IMR-90 (cell line): ENCODE data around the gene NLRC5. TPM values are rescaled to one million over a fixed set of nuclear protein-coding genes. Genes with fewer than 3 reads are reported as not detected.

ENCODE experiments used
- ATAC-seq: fragments of 200-7000 bp; cut with Tn5 transposase; 2 replicates; pipeline ENCODE4 v1.9.1; 2020; ENCODE audit warnings: low read depth, mild to moderate bottlenecking, moderate library complexity
- BruUV-seq: library from RNA; stranded (reverse); fragments of 400-500 nt; replicated peaks from 2 replicates; lab custom pipeline; 2021; lab: Mats Ljungman, UMichigan
- CTCF ChIA-PET: fragments of 300-600 bp; formaldehyde crosslinking; extraction: SDS; loops from one replicate; lab custom pipeline; 2021; ENCODE audit warnings: antibody characterized with exemption; lab: Yijun Ruan, JAX
- POLR2A ChIA-PET: fragments of 300-600 bp; sonication (Branson Sonifier 250); formaldehyde crosslinking; loops from one replicate; lab custom pipeline; 2022; ENCODE audit warnings: antibody characterized with exemption; ENCODE audit not compliant: unreplicated experiment; lab: Charles Lee
- DNase-seq: peaks from one replicate; pipeline ENCODE4 v3.0.0; 2013
- H2AFZ ChIP-seq: replicated peaks from 2 replicates; pipeline ENCODE3; 2013; ENCODE audit warnings: low read length, mild to moderate bottlenecking; ENCODE audit not compliant: poor library complexity
- H2AK5ac ChIP-seq: 2 replicates; pipeline ENCODE4 v1.6.1; 2013; ENCODE audit warnings: low read depth, low read length, inconsistent platforms
- H2AK9ac ChIP-seq: replicated peaks from 2 replicates; pipeline ENCODE3; 2013; ENCODE audit warnings: mild to moderate bottlenecking, low read depth, low read length, moderate library complexity; ENCODE audit not compliant: poor library complexity
- H2BK120ac ChIP-seq: 2 replicates; pipeline ENCODE4 v1.6.1; 2013; ENCODE audit warnings: low read depth, low read length, inconsistent platforms
- H2BK15ac ChIP-seq: 3 replicates; pipeline ENCODE4 v1.6.1; 2013; ENCODE audit warnings: low read depth, low read length, inconsistent platforms
- H2BK20ac ChIP-seq: 2 replicates; pipeline ENCODE4 v1.6.1; 2013; ENCODE audit warnings: low read depth, mild to moderate bottlenecking, inconsistent platforms, low read length, moderate library complexity
- H2BK5ac ChIP-seq: 2 replicates; pipeline ENCODE4 v1.6.1; 2013; ENCODE audit warnings: mild to moderate bottlenecking, low read depth, low read length, inconsistent platforms; ENCODE audit not compliant: poor library complexity, severe bottlenecking
- H3K14ac ChIP-seq: replicated peaks from 2 replicates; pipeline ENCODE4 v1.6.1; 2013; ENCODE audit warnings: low read depth, low read length, inconsistent platforms
- H3K18ac ChIP-seq: 2 replicates; pipeline ENCODE4 v1.6.1; 2013; ENCODE audit warnings: low read depth, low read length, control low read depth
- H3K23ac ChIP-seq: 2 replicates; pipeline ENCODE4 v1.6.1; 2013; ENCODE audit warnings: low read depth, low read length, inconsistent platforms
- H3K27ac ChIP-seq: 2 replicates; pipeline ENCODE4 v1.5.1; 2013; ENCODE audit warnings: mild to moderate bottlenecking, control low read depth, low read length; ENCODE audit not compliant: insufficient read depth
- H3K27me3 ChIP-seq: 2 replicates; pipeline ENCODE4 v1.6.1; 2013; ENCODE audit warnings: low read length; ENCODE audit not compliant: control insufficient read depth, insufficient read depth
- H3K36me3 ChIP-seq: 2 replicates; pipeline ENCODE4 v1.6.1; 2013; ENCODE audit warnings: low read length, mixed read lengths; ENCODE audit not compliant: control insufficient read depth, insufficient read depth
- H3K4ac ChIP-seq: 2 replicates; pipeline ENCODE4 v1.6.1; 2013; ENCODE audit warnings: low read depth, low read length, inconsistent platforms
- H3K4me1 ChIP-seq: 2 replicates; pipeline ENCODE4 v1.6.1; 2013; ENCODE audit warnings: low read length, mixed read lengths; ENCODE audit not compliant: control insufficient read depth, insufficient read depth
- H3K4me2 ChIP-seq: 2 replicates; pipeline ENCODE4 v1.6.1; 2013; ENCODE audit warnings: low read depth, mild to moderate bottlenecking, control low read depth, low read length, moderate library complexity
- H3K4me3 ChIP-seq: 2 replicates; pipeline ENCODE4 v1.5.1; 2013; ENCODE audit warnings: low read depth, mild to moderate bottlenecking, control low read depth, low read length, moderate library complexity; ENCODE audit not compliant: insufficient read depth
- H3K56ac ChIP-seq: 2 replicates; pipeline ENCODE4 v1.6.1; 2013; ENCODE audit warnings: low read length, inconsistent platforms; ENCODE audit not compliant: insufficient read depth; ENCODE audit errors: extremely low read depth
- H3K79me1 ChIP-seq, 2 experiments: 2 replicates each; pipeline ENCODE4 v1.6.1; 2013; ENCODE audit warnings: low read length in 2 of 2, inconsistent platforms in 1 of 2, low read depth in 1 of 2
- H3K9ac ChIP-seq: 2 replicates; pipeline ENCODE4 v1.6.1; 2013; ENCODE audit warnings: low read depth, low read length, control low read depth
- H3K9me1 ChIP-seq: 2 replicates; pipeline ENCODE4 v1.6.1; 2013; ENCODE audit warnings: low read length, inconsistent platforms; ENCODE audit not compliant: insufficient read depth
- H3K9me3 ChIP-seq: 2 replicates; pipeline ENCODE4 v1.6.1; 2013; ENCODE audit warnings: low read length; ENCODE audit not compliant: control insufficient read depth, insufficient read depth
- H4K20me1 ChIP-seq: 2 replicates; pipeline ENCODE4 v1.6.1; 2013; ENCODE audit warnings: low read length, inconsistent platforms; ENCODE audit not compliant: insufficient read depth
- H4K5ac ChIP-seq: 2 replicates; pipeline ENCODE4 v1.6.1; 2013; ENCODE audit warnings: mild to moderate bottlenecking, low read depth, low read length, control low read depth
- H4K8ac ChIP-seq, 2 experiments: 2 replicates each; pipeline ENCODE4 v1.6.1; 2013; ENCODE audit warnings: low read depth in 2 of 2, low read length in 2 of 2, control low read depth in 1 of 2, inconsistent platforms in 1 of 2
- H4K91ac ChIP-seq: 2 replicates; pipeline ENCODE4 v1.6.1; 2013; ENCODE audit warnings: low read depth, low read length, inconsistent platforms; ENCODE audit not compliant: insufficient read depth
- BHLHE40 ChIP-seq: fragments of 150-350 bp; IDR thresholded peaks from 2 replicates; pipeline ENCODE4 v1.6.1; 2016; ENCODE audit warnings: mild to moderate bottlenecking, low read depth, low read length
- CEBPB ChIP-seq: IDR thresholded peaks from 2 replicates; pipeline ENCODE4 v1.6.1; 2012; ENCODE audit warnings: low read depth, low read length, improper control_type of control experiment
- CHD1 ChIP-seq: IDR thresholded peaks from 2 replicates; pipeline ENCODE4 v1.6.1; 2012; ENCODE audit warnings: low read depth, low read length, improper control_type of control experiment
- CTCF ChIP-seq: conservative IDR thresholded peaks from 2 replicates; pipeline ENCODE4 v1.5.1; 2012; ENCODE audit warnings: mild to moderate bottlenecking, low read depth, low read length, improper control_type of control experiment
- ELK1 ChIP-seq: fragments of 150-350 bp; IDR thresholded peaks from 2 replicates; pipeline ENCODE4 v1.6.1; 2016; ENCODE audit warnings: low read depth, mild to moderate bottlenecking, low read length, moderate library complexity, borderline replicate concordance
- FOS ChIP-seq: fragments of 150-350 bp; IDR thresholded peaks from 2 replicates; pipeline ENCODE4 v1.6.1; 2016; ENCODE audit warnings: low read depth, low read length
- MAFK ChIP-seq: IDR thresholded peaks from 2 replicates; pipeline ENCODE4 v1.6.1; 2012; ENCODE audit warnings: low read depth, low read length, improper control_type of control experiment
- MAZ ChIP-seq: IDR thresholded peaks from 2 replicates; pipeline ENCODE4 v1.6.1; 2012; ENCODE audit warnings: low read depth, mild to moderate bottlenecking, low read length, improper control_type of control experiment, moderate library complexity, borderline replicate concordance
- MXI1 ChIP-seq: IDR thresholded peaks from 2 replicates; pipeline ENCODE4 v1.6.1; 2012; ENCODE audit warnings: low read depth, mild to moderate bottlenecking, low read length, moderate library complexity, borderline replicate concordance
- NFE2L2 ChIP-seq: fragments of 150-350 bp; IDR thresholded peaks from 2 replicates; pipeline ENCODE4 v1.6.1; 2016; ENCODE audit warnings: low read depth, mild to moderate bottlenecking, low read length
- POLR2A ChIP-seq: IDR thresholded peaks from 2 replicates; pipeline ENCODE4 v1.6.1; 2012; ENCODE audit warnings: mild to moderate bottlenecking, low read depth, low read length
- RAD21 ChIP-seq: IDR thresholded peaks from 2 replicates; pipeline ENCODE4 v1.6.1; 2012; ENCODE audit warnings: low read length, improper control_type of control experiment
- RCOR1 ChIP-seq: IDR thresholded peaks from 2 replicates; pipeline ENCODE4 v1.6.1; 2012; ENCODE audit warnings: mild to moderate bottlenecking, low read length, improper control_type of control experiment; ENCODE audit not compliant: insufficient replicate concordance
- RFX5 ChIP-seq: IDR thresholded peaks from 2 replicates; pipeline ENCODE4 v1.8.0; 2012; ENCODE audit warnings: low read depth, mild to moderate bottlenecking, low read length, moderate library complexity
- SMC3 ChIP-seq: fragments of 150-350 bp; IDR thresholded peaks from 2 replicates; pipeline ENCODE4 v1.6.1; 2016; ENCODE audit warnings: low read depth, mild to moderate bottlenecking, antibody characterized with exemption, low read length, moderate library complexity
- USF2 ChIP-seq: fragments of 150-350 bp; IDR thresholded peaks from 2 replicates; pipeline ENCODE4 v1.6.1; 2017; ENCODE audit warnings: mild to moderate bottlenecking, antibody characterized with exemption, low read length, low read depth
- WGBS, 2 experiments: methylation state at CpG; one replicate each; pipeline versions ENCODE4 v1.1.5 to v1.1.7; 2013; ENCODE audit warnings: missing lambda C conversion rate in 2 of 2; ENCODE audit not compliant: insufficient read length in 1 of 2; ENCODE audit errors: extremely low coverage in 2 of 2; 5-methylcytosine and 5-hydroxymethylcytosine counted together
- dilution Hi-C: fragments of 300-500 bp; cut with HindIII; formaldehyde crosslinking; loops from one replicate; pipeline ENCODE4 v1.14.3; 2018; ENCODE audit warnings: low sequenced_read_pairs; ENCODE audit not compliant: unreplicated experiment
- in situ Hi-C: fragments of 300-500 bp; cut with MboI; formaldehyde crosslinking; loops from 3 replicates; pipeline ENCODE4 v1.14.3; 2019; ENCODE audit warnings: low sequenced_read_pairs, inconsistent platforms, mixed read lengths
- intact Hi-C: fragments of 100-400 bp; cut with micrococcal nuclease; formaldehyde crosslinking; loops from 2 replicates; pipeline ENCODE4 v1.10.0; 2022
- polyA plus RNA-seq, 3 experiments: library from polyadenylated mRNA; depleted of rRNA; stranded (reverse); fragments of >200 nt; gene quantifications; 2 replicates each; pipeline ENCODE4 v1.2.3, GENCODE V29; 2012; ENCODE audit warnings: low replicate concordance in 1 of 3
- total RNA-seq: library from RNA; depleted of rRNA; stranded (reverse); fragments of >200 nt; gene quantifications from 2 replicates; pipeline ENCODE4 v1.2.3, GENCODE V29; 2012

Gene NLRC5
- total and polyA plus RNA-seq, 2 of the 4 experiments (the other 2 are of a cell fraction): 9.1 to 14.9 TPM

GRCh38 chr16:56997264-56997663, 7.9 kb downstream of the NLRC5 start:
- H3K4me3 ChIP-seq: no peak overlapping the region
- no peak overlapping the region for H3K14ac ChIP-seq
- no peak overlapping the region for H2BK15ac ChIP-seq
- no peak overlapping the region for H3K18ac ChIP-seq
- BruUV-seq: no TSS peak
- dilution Hi-C loops (no loop called here), intact Hi-C loops (no loop called here), in situ Hi-C loops (no loop called here)
- peaks cover 34 to 80% of the 10 kb centered on the region in 2 experiments for H3K79me1 ChIP-seq
- H3K56ac ChIP-seq: no peak overlapping the region
- H2AK9ac ChIP-seq: no peak overlapping the region
- H3K9me3 ChIP-seq: no peaks in the 10 kb centered on the region
- H3K9me1 ChIP-seq: peaks cover 17% of the 10 kb centered on the region
- no peaks in the 10 kb centered on the region for H3K27me3 ChIP-seq
- no peaks in the 10 kb centered on the region for H3K36me3 ChIP-seq
- TF ChIP-seq CTCF: no peak
- no peak for TF ChIP-seq MAFK
- TF ChIP-seq SMC3: no peak
- TF ChIP-seq BHLHE40: no peak
- TF ChIP-seq RCOR1: no peak
- no peak for TF ChIP-seq CEBPB
- no peak for TF ChIP-seq ELK1
- TF ChIP-seq MXI1: no peak
- TF ChIP-seq USF2: no peak
- TF ChIP-seq RFX5: no peak
- TF ChIP-seq CHD1: no peak
- no peak for TF ChIP-seq NFE2L2
- no peak for TF ChIP-seq MAZ
- TF ChIP-seq POLR2A: no peak
- no peak for TF ChIP-seq RAD21
- no peak for TF ChIP-seq FOS
- H3K23ac ChIP-seq: no peak overlapping the region
- H4K8ac ChIP-seq: no peak overlapping the region
- no peak overlapping the region for H3K4me2 ChIP-seq
- no peak overlapping the region for H3K4ac ChIP-seq
- ChIA-PET POLR2A (no interaction called here), CTCF (no interaction called here)
- peaks cover 20% of the 10 kb centered on the region for H3K4me1 ChIP-seq
- no peaks in the 10 kb centered on the region for H4K20me1 ChIP-seq
- H2BK120ac ChIP-seq: no peak overlapping the region
- H2AFZ ChIP-seq: no peak overlapping the region
- no peak overlapping the region for H3K27ac ChIP-seq
- H2AK5ac ChIP-seq: 0 out of 2 replicates have a peak overlapping the region, but pooled peaks have one; percentile 62
- H4K5ac ChIP-seq: no peak overlapping the region
- DNase-seq (no peak), ATAC-seq (no peak)
- H4K91ac ChIP-seq: no peak overlapping the region; the same call in 1 of the 2 replicates
- H2BK20ac ChIP-seq: no peak overlapping the region
- H3K9ac ChIP-seq: no peak overlapping the region
- H2BK5ac ChIP-seq: no peak overlapping the region
- 50% methylated on average over 2 of the region's 5 CpGs; no CpG with 5 or more reads in 1 of the 2 experiments for WGBS, 2 experiments
